CD4-positive, alpha-beta T cell treated with Interleukin-15 for 4 hours (primary cell): Measurements from ENCODE around the gene THSD4.

ENCODE experiments used
- DNase-seq: peaks from one replicate; pipeline ENCODE4 v3.0.0-alpha.2; 2020; ENCODE audit warnings: low spot score

THSD4 gene

DNA sequence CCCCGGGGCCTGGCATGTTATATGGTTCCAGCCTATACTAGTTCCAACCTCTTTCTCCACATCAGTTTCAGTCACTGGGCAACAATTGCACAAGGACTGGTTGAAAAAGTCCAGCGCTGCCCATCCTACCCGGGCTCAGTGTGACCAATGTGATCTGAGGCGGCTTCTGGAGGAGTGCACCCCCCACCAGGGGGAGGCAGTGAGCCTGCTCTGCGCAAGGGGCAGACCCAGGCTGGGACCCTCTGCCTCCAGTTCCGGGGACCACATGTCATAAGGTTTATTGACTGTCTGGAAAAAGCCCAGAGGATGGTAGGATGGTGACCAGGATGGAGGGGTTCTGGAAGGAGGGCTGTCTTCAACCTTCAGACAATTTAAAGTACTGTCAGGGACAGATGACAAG is 669.4 kb downstream of the THSD4 start:
- DNase-seq: no peak

DNA sequence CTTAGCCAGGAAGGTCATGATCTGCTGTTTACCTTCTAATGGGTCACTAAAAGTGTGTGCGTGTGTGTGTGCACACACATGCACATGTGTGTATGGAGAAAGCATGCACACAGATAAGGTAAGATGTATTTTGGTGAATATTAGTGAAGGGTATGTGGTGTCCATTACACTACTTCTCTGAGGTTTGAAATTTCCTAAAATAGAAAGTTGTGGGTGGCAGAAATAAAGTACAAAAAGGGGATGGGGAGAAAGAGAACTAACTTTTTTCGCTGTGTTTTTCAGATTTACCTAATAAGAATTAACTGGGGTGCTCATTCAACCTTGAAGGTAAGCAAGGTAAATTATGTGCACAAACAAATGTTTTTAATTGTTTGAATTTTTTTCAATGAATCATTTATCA is 670.7 kb downstream of the THSD4 start:
- DNase-seq: no peak

DNA sequence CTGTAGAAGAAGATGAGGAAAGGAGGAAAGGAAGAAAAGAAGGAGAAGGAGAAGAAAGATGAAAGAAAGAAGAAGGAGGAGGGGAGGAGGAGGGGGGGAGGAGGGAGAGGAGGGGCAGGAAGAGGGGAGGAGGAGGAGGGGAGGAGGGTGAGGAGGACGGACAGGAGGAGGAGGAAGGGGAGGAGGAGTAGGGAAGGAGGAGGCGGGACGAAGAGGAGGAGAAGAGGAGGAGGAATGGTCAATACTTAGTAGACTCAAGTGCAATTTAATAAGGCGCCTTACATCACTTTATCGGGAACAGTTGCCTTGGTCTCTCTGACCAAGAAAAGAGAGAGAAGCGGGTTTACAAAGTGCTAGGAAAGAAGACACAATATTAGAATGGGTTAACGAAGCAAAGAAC is 671.4 kb downstream of the THSD4 start:
- DNase-seq: no peak

DNA sequence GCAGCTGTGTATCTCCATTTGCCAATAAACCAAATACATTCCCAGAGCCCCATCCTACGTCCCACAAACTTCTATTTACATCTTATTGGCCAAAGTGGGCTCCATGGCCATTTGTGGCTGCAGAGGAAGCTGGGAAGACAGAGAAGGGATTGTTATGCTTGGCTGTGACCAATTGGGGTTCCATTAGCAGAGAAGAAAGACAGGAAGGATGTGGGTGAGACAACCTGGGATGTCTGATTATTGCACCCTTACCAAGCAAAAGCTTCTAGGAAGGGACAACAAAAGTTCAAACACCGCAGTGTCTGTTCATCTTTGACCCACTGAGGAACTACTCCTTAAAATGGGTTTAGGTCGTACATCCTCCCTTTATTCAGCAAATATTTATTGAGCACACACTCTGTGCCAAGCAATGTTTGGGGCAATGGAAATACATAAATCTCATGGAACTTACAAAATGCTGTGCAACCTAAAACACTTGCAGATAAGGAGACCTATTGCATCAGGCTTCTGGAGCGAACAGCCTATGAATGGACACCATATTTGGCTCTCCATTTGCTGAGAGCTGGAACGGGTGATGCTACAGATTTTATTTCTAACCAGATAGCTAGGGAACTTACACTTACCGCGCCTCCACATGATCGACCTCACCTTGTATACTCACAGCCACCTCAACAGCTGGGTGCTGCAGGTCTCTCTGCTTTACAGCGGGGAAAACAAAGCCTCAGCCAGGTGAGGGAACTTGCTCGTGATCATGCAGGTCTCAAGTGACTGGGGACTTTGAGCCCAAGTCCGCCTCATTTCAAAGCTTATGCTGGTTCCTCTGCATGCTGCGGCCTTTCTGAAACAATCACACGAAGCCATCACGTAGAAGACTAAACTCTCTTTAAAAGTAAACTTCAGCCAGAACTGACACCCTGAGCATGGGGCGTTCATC is 673.6 kb downstream of the THSD4 start:
- no peak for DNase-seq

DNA sequence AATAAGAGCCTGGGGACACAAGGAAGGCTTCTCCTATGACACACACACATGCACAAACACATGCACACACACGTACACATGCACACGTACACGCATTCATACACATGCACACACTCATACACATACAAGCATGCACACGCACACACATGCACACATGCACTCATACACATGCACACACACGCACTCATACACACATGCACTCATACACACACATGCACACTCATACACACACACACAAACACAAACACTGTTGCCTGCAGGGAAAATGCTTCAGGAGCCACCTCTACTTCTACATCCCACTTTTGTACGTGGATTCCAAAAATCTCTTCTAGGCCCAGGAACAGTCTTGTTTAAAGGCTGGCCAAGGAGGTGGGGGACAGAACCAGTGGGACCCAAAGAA is 674.3 kb downstream of the THSD4 start:
- no peak for DNase-seq

DNA sequence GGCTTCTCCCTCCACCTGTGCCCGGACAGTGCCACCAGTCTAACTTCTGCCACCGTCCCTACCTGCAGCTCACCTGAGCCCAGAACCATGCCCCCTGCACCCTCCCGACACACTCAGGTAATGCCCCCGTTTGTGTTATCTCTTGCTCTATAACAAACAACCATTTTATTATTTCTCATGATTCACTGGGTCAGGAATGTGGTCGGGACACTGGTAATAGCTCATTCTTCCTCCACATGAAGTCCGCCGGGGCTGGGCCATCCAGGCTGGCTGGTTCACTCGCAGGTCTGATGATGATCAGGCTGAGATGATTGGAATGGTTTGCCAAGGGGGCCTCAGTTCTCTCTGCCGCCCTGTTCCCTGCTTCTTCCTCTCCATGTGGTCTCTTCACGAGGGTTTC is 674.8 kb downstream of the THSD4 start:
- no peak for DNase-seq

DNA sequence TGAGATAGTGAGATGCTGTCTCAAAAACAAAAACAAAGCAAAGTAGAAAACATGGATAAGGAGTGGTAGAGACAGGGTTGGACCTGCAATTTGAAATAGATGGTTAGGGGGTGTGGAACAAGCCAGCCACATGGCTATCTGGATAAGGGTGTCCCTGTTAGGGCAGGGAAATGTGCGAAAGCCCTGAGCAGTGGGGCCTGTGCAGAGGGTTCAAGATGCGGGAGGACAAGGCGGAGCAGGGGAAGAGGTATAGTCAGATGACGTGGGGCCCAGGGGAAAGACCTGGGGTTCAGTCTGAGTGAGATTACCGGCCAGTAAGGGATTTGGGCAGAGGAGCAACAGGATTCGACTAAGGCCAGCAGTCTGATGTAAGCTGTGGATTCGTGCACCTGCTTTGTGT is 676.7 kb downstream of the THSD4 start:
- DNase-seq: no peak

DNA sequence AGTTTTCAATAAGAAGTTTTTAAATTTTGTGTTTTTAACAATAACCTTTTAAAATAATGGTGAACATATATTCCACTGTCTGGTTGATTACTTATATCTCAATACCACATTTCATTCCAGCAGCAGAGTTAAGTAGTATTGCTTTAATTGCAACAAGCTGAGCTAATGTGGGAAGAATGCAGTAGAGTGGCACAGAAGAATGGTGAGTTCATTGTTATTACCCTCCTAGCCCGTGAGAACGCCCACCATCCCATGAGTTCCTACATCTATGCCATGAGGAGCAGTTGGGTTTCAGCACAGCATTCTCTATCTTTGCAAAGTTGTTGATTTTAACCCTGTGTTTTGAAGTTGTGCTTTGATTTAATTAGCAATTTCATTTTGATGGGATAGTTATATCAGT is 677.2 kb downstream of the THSD4 start:
- DNase-seq: no peak

DNA sequence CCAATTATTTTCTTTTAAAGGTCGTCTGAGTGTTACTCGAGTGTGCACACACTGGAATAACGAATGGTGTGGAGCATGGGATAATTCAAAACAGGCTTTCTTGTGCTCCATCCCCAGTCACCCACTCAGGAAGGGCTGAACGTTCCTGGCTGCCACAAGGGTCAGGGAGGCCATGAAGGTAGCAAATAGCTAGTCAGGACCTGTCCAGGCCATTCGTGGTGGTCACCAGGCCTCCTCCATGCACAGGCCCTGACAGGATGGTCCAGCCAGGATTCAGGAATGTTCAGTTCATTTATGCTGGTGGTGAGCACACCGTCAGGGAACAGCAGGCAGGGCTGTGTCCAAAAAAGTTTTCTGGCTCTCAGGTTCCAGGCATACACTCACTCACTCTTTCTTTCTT is 683.4 kb downstream of the THSD4 start:
- no peak for DNase-seq

DNA sequence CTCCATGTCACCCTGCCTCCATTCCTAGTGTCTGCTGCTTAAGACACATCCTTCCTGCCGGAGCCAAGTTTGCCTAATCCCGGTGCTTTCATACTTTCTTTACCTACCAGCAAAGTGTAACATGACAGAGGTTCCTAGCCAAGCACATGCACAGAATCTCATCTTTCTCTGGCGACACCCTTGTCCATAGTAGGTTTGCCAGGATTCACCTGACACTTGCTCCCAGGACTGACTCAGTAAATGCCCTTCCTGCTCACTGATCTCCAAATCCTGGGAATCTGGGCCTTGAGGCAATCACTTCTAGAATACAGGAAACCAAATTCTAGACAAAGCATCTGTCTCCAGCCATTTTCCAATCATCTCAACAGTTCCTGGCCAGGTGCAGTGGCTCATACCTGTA is 684.9 kb downstream of the THSD4 start:
- no peak for DNase-seq

DNA sequence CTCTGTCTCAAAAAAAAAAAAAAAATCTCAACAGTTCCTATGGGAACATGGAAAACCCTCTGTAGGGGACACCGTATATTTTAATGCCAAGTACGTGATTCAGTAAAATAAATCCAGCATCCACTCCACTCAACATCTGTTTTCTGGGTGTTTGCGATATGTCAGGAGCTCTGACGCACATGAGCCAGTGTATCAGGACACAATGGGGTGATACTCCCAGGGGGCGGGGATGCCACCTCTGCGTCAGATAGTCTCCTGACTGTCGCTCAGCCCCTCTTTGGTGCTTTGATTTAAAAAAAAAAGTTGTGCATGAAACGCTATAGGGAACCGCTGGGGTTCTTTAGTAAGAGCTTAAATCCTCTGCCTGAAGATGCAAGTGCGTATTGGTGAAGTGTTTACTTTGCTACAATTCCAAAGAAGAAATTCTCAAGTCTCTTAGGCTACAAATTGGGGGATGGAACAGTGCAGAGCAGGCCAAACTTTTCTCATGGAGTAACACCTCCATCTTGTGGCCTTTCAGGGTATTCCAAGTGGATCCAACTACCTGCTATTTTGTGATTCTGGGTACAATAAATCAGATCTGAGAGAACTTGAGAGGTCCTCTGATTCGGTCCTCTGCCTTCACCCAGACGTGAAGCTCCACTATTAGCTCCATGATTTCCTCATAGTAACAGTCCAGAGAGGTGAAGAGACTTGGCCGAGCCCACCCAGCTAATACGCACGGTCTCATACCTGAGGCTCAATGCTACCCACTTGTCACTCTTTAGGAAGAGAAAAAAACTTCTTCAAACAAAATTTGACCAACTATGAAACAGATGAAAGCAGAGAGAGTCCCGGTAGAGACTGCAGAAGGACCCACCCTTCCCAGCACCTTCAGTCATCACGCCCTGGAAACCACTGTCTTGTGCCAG is 685.8 kb downstream of the THSD4 start:
- DNase-seq: no peak

DNA sequence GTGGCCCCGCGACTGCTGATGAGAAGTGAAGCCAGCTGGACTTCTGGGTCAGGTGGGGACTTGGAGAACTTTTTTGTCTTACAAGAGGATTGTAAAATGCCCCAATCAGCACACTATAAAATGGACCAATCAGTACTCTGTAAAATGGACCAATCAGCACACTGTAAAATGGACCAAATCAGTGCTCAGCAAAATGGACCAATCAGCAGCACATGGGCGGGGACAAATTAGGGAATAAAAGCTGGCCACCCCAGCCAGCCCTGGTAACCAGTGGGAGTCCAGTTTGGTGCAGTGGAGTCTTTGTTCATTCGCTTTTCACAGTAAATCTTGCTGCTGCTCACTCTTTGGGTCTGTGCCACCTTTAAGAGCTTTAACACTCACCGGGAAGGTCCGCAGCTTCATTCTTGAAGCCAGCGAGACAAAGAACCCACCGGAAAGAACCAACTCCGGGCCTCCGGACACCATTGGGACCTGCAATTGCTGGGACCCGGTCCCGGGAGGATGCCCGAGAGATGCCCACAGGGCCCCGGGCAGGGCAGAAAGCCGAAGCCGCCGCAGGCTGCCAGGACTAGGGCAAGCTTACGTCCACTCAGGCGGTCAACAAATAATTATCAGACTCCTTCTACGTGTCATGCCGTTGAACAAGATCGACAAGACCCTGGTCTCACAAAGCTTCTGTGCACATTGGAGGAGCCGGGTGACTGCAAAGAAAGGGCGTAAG is 686.8 kb downstream of the THSD4 start:
- DNase-seq: no peak

DNA sequence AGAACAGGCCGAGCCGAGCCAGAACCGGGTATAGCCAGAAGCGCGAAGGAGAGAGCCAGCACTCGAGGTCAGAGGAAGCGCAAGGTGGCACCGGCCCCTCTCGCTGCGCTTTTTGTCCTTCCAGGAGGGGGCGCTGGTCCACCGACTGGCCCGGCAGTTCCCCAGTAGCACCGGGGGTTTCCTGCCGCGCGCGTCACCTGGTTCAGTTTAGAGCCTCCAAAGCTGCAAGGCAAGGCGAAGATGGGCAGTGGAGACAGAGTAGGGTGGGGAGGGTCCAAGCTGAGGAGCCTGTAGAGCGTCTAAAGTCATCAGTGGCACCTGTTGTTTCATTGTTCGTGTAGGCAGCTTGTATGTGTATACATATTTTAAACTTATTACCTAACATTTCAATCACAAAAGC is 687.5 kb downstream of the THSD4 start:
- DNase-seq: no peak

DNA sequence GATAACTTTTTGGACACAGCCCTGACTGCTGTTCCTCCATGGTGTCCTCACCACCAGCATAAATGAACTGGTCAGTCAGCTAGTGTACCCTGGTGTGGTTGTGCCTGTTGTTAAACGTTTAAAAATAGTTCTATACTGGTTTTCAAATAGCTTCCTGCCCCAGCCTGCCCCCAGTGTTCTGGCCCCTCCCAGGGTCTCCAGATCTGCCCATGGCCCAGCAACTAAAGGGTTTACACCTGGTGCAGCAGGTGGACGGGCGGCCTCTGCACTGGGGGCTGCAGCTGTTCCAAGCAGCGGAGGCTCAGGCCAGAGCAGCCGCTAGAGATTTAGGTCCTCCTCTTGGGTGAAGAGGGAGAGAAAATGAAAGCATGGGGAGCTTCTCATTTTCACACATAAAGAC is 689.0 kb downstream of the THSD4 start:
- DNase-seq: no peak

DNA sequence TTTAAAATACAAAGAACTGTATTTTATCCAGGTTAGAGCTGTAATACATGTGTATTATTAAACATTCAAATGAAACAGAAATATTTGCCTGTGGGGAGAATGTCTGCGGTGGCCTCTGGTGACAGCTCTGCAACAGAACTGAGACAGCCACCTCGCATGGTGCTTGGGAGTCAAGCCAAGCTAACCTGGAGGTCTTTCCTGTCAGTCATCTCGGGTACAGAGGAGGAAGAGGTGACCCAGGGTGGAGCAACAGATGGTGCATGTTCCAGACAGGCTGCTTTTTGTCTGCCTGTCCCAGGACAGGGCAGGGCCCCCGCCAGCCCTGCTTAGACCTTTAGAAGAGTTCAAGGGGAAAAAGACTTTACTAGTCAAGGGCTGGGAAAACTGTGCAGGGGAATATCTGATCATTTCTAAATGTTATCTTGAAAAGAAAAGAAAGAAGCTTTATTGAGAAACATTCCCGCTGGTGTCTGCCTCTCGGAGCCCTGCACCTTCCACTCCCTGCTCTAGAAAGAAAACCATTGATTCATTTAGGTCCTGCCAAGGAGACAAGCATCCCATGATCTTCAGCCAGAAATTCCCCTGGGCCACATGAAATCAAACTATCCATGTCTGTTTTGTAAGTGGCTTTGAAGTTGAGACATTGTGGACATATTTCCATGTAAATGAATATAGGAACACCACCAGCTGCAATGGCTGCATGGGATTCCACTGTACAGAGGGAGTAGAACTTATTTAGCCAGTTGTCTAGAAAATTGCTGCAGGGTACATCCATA is 689.6 kb downstream of the THSD4 start:
- no peak for DNase-seq

DNA sequence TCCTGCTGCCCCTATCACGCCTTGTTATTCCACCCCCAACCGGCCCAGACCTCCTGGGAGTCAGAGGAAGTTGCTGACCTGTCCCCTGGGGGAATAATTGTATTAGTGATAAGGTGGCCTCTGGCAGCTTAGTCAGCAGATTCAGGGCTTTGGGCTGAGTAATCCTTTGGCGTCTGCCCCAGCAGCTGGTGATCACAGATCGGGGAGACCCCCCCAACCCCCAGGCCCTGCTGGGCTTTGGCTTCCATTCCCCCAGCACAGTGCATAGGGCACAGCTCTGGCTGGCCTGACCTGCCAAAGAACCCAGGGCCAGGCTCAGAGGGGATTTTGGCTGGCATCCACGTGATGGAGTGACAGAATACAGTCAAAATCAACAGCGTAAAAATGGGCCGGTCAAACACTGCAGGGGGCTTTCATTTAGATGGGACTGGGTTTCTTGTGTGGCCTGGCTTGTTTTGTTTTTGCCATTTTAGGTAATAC is 691.2 kb downstream of the THSD4 start:
- DNase-seq: no peak

DNA sequence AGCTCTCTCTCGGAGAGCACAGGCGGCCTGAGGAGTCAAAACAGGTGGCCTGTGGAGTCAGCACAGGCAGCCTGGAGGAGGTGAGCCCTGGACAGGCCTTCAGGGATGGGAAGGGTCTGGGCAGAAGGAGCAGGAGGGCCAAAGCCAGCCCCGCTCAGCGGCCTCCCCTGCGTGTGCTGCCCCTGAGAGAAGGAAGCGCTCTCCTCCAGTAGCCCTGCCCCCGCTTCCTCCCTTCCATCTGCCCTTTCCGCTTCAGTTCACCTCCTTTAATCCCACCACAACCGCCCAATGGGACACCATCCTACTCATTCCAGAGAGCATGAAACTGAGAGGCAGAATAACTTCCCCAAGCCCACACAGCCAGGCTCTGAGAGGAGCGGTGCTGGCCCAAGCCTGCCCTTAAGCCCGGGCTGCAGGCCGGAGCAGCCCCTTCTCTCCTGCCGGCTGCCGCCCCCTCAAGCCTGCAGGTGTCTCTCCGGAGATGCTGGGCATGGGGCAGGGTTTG is 691.9 kb downstream of the THSD4 start:
- DNase-seq: no peak

DNA sequence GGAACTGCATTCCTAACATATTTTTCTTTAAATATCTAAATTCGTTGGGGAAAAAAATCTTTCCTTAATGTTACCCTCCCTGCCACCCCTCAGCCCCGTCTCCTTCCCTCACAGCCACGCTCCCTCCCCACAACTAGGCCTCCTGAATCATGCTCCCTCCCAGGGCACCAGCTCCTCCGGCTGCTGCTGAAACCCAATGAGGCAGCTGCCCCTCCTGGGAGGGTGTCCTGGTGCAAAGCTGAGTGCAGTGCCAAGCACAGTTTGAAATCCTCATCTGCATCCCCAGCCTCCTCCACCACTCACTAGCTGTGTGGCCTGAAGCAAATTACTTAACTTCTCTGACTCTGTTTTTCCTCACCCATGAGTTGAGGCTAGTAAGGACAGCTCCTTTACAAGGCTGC is 692.4 kb downstream of the THSD4 start:
- DNase-seq: no peak

DNA sequence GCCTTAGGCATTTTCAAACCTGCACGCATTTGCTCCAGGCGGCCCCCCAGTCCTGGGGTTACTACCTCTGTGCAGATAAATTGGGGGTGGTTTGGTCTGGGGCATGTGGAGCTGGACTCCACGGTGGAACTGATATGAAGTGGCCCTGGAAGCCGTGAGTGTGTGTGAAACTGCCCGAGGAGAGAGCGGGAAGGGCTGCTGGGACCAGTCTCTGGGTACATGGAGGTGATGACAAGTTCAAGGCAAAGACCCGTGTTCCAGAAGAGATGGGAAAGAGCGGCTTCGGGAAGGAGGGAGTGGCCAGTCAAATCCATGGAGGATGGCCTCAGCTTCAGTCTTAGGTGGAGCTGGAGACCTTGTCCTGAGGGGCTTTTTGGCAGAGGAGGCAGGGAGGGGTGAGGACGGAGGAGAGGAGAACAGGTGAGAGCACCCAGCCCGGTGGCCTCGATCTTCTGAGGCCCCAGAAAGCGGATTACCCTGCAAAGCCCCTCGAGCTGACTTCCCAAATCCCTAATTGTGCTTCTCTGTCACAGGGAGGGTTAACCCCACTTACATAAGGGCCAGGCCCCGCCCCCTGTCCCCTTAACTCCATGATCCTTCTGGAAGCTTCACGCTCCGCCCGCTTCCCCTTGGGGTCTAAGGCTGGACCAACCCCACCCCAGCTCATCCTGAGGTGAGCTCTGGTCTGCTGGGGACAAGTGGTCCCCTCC is 693.2 kb downstream of the THSD4 start:
- DNase-seq: no peak

DNA sequence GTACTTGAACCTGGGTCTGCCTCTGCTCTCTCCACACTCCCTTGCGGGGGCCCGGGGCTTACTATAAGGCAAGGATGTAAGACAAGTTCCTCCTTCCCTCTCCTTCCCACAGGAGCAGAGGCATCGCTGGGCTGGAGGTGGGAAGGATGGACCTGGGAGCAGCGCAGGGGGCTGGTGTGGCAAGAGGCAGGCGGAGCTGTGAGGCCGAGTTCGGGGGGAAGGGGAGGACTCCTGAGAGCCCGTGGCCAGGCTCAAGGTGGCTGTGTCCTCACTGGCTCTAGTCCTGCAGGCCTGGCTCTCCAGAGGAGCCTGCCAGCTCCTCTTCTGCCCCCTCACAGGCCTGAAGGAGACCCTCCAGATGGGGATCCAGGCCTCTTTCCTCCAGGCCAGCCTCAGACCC is 694.1 kb downstream of the THSD4 start:
- no peak for DNase-seq
